ENCODE data around the gene KCNIP1. TPM values are rescaled to one million over a fixed set of nuclear protein-coding genes. Genes with fewer than 3 reads are reported as not detected.

The KCNIP1 gene
- polyA plus RNA-seq, 1 of the 3 experiments (the other 2 are of a cell fraction): 1.3 TPM

- no peak overlapping the region for H2AFZ ChIP-seq (ENCODE audit: low read depth)
- H3K9me3 ChIP-seq: no peaks in the 10 kb centered on the region
- no peaks in the 10 kb centered on the region for H4K20me1 ChIP-seq (ENCODE audit: insufficient read depth)
- H3F3A ChIP-seq (replicated peaks; ENCODE audit: insufficient read depth): no peaks in the 10 kb centered on the region
- no peaks in the 10 kb centered on the region for H3K9me2 ChIP-seq
- no peak overlapping the region for H3K27ac ChIP-seq (ENCODE audit: low read depth in 2 of 2, low read length in 1 of 2)
- H3K4me1 ChIP-seq (ENCODE audit: control insufficient read depth in 1 of 2, insufficient read depth in 2 of 2, low read depth in 1 of 2, low read length in 1 of 2): no peaks in the 10 kb centered on the region
- H3K9ac ChIP-seq: no peak overlapping the region
- no peak for TF ChIP-seq USF2 (IDR thresholded peaks at IDR 0.05; ENCODE audit: borderline replicate concordance, low read depth, low read length)
- no peak for TF ChIP-seq NFIC (IDR thresholded peaks at IDR 0.05; ENCODE audit: borderline replicate concordance)
- no peak for TF ChIP-seq TCF12 (IDR thresholded peaks at IDR 0.05)
- no peak for TF ChIP-seq RXRA (IDR thresholded peaks at IDR 0.05; ENCODE audit: borderline replicate concordance, low read depth)
- no peak for TF ChIP-seq SMC3 (IDR thresholded peaks at IDR 0.05; ENCODE audit: low read depth, low read length)
- no peak for TF ChIP-seq JUND (IDR thresholded peaks at IDR 0.05)
- no peak for TF ChIP-seq GABPA (IDR thresholded peaks at IDR 0.05; ENCODE audit: low read depth)
- TF ChIP-seq GATA2 (CRISPR knock-in tag; IDR thresholded peaks at IDR 0.05): no peak
- no peak overlapping the region for H3K4me3 ChIP-seq (ENCODE audit: low read depth in 2 of 2, low read length in 1 of 2)
- H3K79me2 ChIP-seq (ENCODE audit: insufficient read depth): no peaks in the 10 kb centered on the region
- POLR2A ChIA-PET: no interaction called here
- H3K36me3 ChIP-seq (replicated peaks in 1 of 2; ENCODE audit: control insufficient read depth in 1 of 2, insufficient read depth in 2 of 2, low read length in 1 of 2): no peaks in the 10 kb centered on the region
- H3K4me2 ChIP-seq: no peak overlapping the region
- 81% methylated on average over 5 of the region's 5 CpGs for WGBS (ENCODE audit: low lambda C conversion rate)
- no peak for DNase-seq
- no peaks in the 10 kb centered on the region for H3K27me3 ChIP-seq (ENCODE audit: insufficient read depth)
- CTCF ChIA-PET: interaction anchor here (1.3 to 2.6 kb wide), 2 partner anchors 8 to 30 kb away, joined by 3 to 9 read pairs; no protein-coding TSS in a partner anchor
Measured at GRCh38 chr5:170715141-170715540, 211.3 kb downstream of the KCNIP1 start.

GRCh38 chr5:170716396-170716795 lies 212.6 kb downstream of the KCNIP1 start:
- Histone ChIP-seq H3K27me3 (ENCODE audit: insufficient read depth) (peaks cover 5% of the 10 kb centered on the region; the same call in 1 of the 2 replicates), H3K27ac (ENCODE audit: low read depth in 2 of 2, low read length in 1 of 2) (no peak overlapping the region), H3K4me1 (ENCODE audit: control insufficient read depth in 1 of 2, insufficient read depth in 2 of 2, low read depth in 1 of 2, low read length in 1 of 2) (no peaks in the 10 kb centered on the region), H3K9me3 (no peaks in the 10 kb centered on the region), H3K4me2 (no peak overlapping the region), H2AFZ (ENCODE audit: low read depth) (no peak overlapping the region), H3K9ac (no peak overlapping the region), H3K9me2 (no peaks in the 10 kb centered on the region), H4K20me1 (ENCODE audit: insufficient read depth) (no peaks in the 10 kb centered on the region), H3F3A (replicated peaks; ENCODE audit: insufficient read depth) (no peaks in the 10 kb centered on the region), H3K36me3 (replicated peaks in 1 of 2; ENCODE audit: control insufficient read depth in 1 of 2, insufficient read depth in 2 of 2, low read length in 1 of 2) (no peaks in the 10 kb centered on the region), H3K79me2 (ENCODE audit: insufficient read depth) (no peaks in the 10 kb centered on the region), H3K4me3 (ENCODE audit: low read depth in 2 of 2, low read length in 1 of 2) (no peak overlapping the region)
- no peak for DNase-seq
- CTCF ChIA-PET: interaction anchor here (1.2 kb wide), 1 partner anchor 75 kb away, joined by 4 read pairs; no protein-coding TSS in a partner anchor
- 29% methylated on average over 4 of the region's 4 CpGs for WGBS (ENCODE audit: low lambda C conversion rate)
- POLR2A ChIA-PET: no interaction called here
- no peak for TF ChIP-seq NFIC (IDR thresholded peaks at IDR 0.05; ENCODE audit: borderline replicate concordance)
- TF ChIP-seq GABPA (IDR thresholded peaks at IDR 0.05; ENCODE audit: low read depth): no peak
- TF ChIP-seq MAX (IDR thresholded peaks at IDR 0.05; ENCODE audit: low read depth): no peak
- no peak for TF ChIP-seq EP300 (IDR thresholded peaks at IDR 0.05; ENCODE audit: borderline replicate concordance in 1 of 2, low read depth in 1 of 2, low read length in 1 of 2)
- no peak for TF ChIP-seq POLR2AphosphoS5 (IDR thresholded peaks at IDR 0.05; ENCODE audit: low read depth, low read length)
- no peak for TF ChIP-seq RXRA (IDR thresholded peaks at IDR 0.05; ENCODE audit: borderline replicate concordance, low read depth)
- no peak for TF ChIP-seq EZH2phosphoT487 (IDR thresholded peaks at IDR 0.05; ENCODE audit: borderline replicate concordance, low read depth)
- TF ChIP-seq TAF1 (IDR thresholded peaks at IDR 0.05; ENCODE audit: borderline replicate concordance, low read depth, low read length): no peak
- TF ChIP-seq PBX3 (IDR thresholded peaks at IDR 0.05): no peak
- TF ChIP-seq RCOR1 (IDR thresholded peaks at IDR 0.05; ENCODE audit: low read length): no peak
- no peak for TF ChIP-seq CHD2 (IDR thresholded peaks at IDR 0.05; ENCODE audit: low read length, partially characterized antibody)
- TF ChIP-seq JUND (IDR thresholded peaks at IDR 0.05): no peak
- TF ChIP-seq TCF12 (IDR thresholded peaks at IDR 0.05): no peak
- no peak for TF ChIP-seq FOSL2 (IDR thresholded peaks at IDR 0.05; ENCODE audit: borderline replicate concordance, low read depth)
- no peak for TF ChIP-seq CTCF (IDR thresholded peaks at IDR 0.05)
- TF ChIP-seq ZBTB33 (IDR thresholded peaks at IDR 0.05; ENCODE audit: borderline replicate concordance, low read depth): no peak
- TF ChIP-seq RAD21 (IDR thresholded peaks at IDR 0.05; ENCODE audit: low read length): no peak

Measured in SK-N-SH (cell line).